Measurements from ENCODE around the gene AUP1. TPM values are rescaled to one million over a fixed set of nuclear protein-coding genes. Genes with fewer than 3 reads are reported as not detected.
A peak's percentile ranks its signal among the peaks of the same experiment; 100 is the strongest.
"Not testable (repeated sequence)": the region's sequence is repeated elsewhere in the genome, so short reads cannot be mapped to it uniquely, and the experiment has no call there.

Gene AUP1
- 70.2 and 138 TPM in 2 replicates for total RNA-seq

GRCh38 chr2:74529357-74530238 lies at the start of gene AUP1, which contains the start of gene HTRA2:
Gene AUP1 (minus strand): TSS chr2:74529706. CDS start chr2:74529629, 77 bp downstream.
Gene HTRA2 (plus strand): TSS chr2:74529933. CDS start chr2:74530007, 74 bp downstream.
- DNase-seq (ENCODE audit: low read depth in 2 of 2), result peak; percentile 96 to 99

- no peak for DNase-seq (ENCODE audit: low read depth in 2 of 2)
Observed at GRCh38 chr2:74578408-74578807, 48.9 kb upstream of the AUP1 start.

- DNase-seq (ENCODE audit: low read depth in 2 of 2), result peak in 1 of 2 donors; percentile 23
Observed at GRCh38 chr2:74577448-74577847, 47.9 kb upstream of the AUP1 start.

- no peak for DNase-seq (ENCODE audit: low read depth in 2 of 2)
Observed at GRCh38 chr2:74576863-74577229, 47.3 kb upstream of the AUP1 start.

- DNase-seq (ENCODE audit: low read depth in 2 of 2), result no peak
Observed at GRCh38 chr2:74576211-74576862, 46.8 kb upstream of the AUP1 start.

GRCh38 chr2:74575320-74575719 lies 45.8 kb upstream of the AUP1 start:
- DNase-seq (ENCODE audit: low read depth in 2 of 2), result no peak

GRCh38 chr2:74573747-74574562 lies 44.4 kb upstream of the AUP1 start:
- peak; percentile 50 to 60 for DNase-seq (ENCODE audit: low read depth in 2 of 2)

- no peak for DNase-seq (ENCODE audit: low read depth in 2 of 2)
Observed at GRCh38 chr2:74572178-74572925, 42.8 kb upstream of the AUP1 start.

GRCh38 chr2:74571058-74571457 lies 41.6 kb upstream of the AUP1 start:
- no peak for DNase-seq (ENCODE audit: low read depth in 2 of 2)

GRCh38 chr2:74569686-74570085 lies 40.2 kb upstream of the AUP1 start:
- DNase-seq (ENCODE audit: low read depth in 2 of 2), result no peak

- DNase-seq (ENCODE audit: low read depth in 2 of 2), result no peak
Observed at GRCh38 chr2:74567881-74568280, 38.4 kb upstream of the AUP1 start.

GRCh38 chr2:74566754-74567085 lies 37.2 kb upstream of the AUP1 start:
- no peak for DNase-seq (ENCODE audit: low read depth in 2 of 2)

- DNase-seq (ENCODE audit: low read depth in 2 of 2), result no peak
Observed at GRCh38 chr2:74566076-74566753, 36.7 kb upstream of the AUP1 start.

GRCh38 chr2:74564222-74564621 lies 34.7 kb upstream of the AUP1 start:
- DNase-seq (ENCODE audit: low read depth in 2 of 2), result no peak

- DNase-seq (ENCODE audit: low read depth in 2 of 2), result no peak
Observed at GRCh38 chr2:74562126-74562775, 32.7 kb upstream of the AUP1 start.

GRCh38 chr2:74561022-74561421 lies 31.5 kb upstream of the AUP1 start:
- not testable (repeated sequence) for DNase-seq (ENCODE audit: low read depth in 2 of 2)

GRCh38 chr2:74560591-74560990 lies 31.1 kb upstream of the AUP1 start:
- peak in 1 of 2 donors; percentile 48 for DNase-seq (ENCODE audit: low read depth in 2 of 2)

GRCh38 chr2:74559912-74560311 lies 30.4 kb upstream of the AUP1 start:
- DNase-seq (ENCODE audit: low read depth in 2 of 2), result no peak

- no peak for DNase-seq (ENCODE audit: low read depth in 2 of 2)
Observed at GRCh38 chr2:74558284-74559230, 29.1 kb upstream of the AUP1 start.
